NCI-H2081 treated with DMSO at 0.1 percent for 48 hours (cell line): ENCODE results near the gene OR51M1.
"Not testable (repeated sequence)": the region's sequence is repeated elsewhere in the genome, so short reads cannot be mapped to it uniquely, and the experiment has no call there.

Experiments used
- DNase-seq: peaks from one replicate; lab custom pipeline; 2025; lab: John Stamatoyannopoulos, UW

OR51M1 gene, protein sequence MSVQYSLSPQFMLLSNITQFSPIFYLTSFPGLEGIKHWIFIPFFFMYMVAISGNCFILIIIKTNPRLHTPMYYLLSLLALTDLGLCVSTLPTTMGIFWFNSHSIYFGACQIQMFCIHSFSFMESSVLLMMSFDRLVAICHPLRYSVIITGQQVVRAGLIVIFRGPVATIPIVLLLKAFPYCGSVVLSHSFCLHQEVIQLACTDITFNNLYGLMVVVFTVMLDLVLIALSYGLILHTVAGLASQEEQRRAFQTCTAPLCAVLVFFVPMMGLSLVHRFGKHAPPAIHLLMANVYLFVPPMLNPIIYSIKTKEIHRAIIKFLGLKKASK

DNA sequence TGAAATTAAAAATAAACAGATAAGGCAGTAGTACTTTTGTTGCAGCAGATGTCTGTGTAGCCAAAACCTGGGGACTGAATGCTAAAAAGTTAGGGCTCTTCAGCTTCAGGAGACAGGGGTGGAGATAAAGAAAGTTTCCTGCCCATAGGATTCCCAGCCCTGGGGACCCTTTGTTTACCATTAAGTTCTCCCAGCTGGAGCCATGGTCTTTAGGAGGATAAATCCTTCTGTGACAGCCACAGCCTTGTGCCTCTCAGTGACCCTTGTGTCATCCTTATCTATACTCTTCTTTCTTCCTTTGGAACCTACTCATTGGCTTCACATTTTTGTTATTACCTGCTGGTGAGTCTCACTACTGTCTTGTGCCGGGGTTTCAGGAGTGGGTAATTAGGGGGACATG, at the start of gene OR51M1:
Gene OR51M1, plus strand, starts transcription at position 237 of the 400 bp plus-strand sequence. CDS start 5,587 bp downstream, outside the sequence.
- DNase-seq = no peak

DNA sequence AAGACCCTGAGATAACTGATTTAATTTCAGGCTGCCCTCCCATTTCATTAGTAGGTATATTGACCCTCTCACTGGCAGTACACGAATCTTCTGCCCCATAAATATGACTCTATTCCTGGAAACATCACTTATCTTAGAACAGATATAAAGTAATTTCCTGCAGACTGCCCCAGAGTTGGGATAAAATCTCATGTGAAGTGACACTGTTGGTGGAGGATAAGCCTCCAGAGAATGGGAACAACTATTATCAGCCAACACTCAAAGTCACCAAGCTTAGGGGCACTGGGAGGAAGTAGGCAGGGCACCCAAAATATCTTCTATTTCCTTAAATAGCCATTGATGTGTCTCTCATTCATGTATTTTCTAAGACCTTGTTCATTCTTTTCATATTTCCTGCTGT, 48.4 kb upstream of the OR51M1 start:
- DNase-seq = no peak

DNA sequence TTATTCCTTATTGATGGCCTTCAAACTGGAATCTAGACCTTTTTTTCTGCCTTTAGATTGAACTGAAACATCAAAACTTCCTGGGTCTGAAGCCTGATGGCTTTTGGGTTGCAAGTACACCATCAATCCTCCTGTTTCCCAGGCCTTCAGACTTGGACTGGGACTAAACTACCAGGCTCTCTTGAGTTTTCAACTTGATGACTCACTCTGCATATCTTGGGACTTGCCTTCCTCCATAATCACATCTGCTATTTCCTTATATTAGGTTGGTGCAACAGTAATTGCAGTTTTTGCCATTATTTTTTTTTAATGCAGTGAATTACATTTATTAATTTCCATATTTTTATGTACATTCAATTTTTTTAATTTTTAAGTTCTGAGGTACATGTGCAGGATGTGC, 47.3 kb upstream of the OR51M1 start:
- no peak for DNase-seq

DNA sequence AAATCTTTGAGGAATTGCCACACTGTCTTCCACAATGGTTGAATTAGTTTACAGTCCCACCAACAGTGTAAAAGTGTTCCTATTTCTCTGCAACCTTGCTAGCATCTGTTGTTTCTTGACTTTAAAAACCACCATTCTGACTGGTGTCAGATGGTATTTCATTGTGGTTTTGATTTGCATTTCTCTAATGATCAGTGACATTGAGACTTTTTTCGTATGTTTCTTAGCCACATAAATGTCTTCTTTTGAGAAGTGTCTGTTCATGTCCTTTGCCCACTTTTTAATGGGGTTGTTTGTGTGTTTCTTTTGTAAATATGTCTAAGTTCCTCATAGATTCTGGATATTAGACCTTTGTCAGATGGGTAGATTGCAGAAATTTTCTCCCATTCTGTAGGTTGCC, 46.4 kb upstream of the OR51M1 start:
- DNase-seq = not testable (repeated sequence)

DNA sequence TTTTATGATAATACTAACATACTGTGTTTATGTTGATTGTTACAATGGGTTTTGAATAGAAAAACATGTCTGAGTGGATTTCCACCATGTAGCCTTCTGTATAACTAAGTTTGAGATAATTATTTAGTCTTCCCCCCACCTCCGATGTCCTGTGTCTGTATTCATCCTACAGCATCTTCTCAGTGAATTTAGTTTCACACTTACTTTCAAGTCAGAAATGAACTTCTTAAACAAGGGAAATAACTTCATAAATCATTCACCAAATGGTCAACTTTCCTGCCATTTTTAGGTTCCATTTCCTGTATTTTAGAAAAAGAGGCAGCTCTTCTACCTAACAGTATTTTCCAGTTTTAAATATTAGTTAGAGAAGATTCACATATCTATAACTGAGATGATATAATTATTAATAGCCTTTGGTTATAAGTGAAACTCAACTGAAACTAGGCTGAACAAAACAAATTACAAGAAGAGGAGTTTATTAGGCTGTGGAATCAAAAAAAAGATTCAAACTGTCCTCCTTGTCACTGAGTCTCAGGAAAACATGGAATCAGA, 43.8 kb upstream of the OR51M1 start:
- DNase-seq = no peak

DNA sequence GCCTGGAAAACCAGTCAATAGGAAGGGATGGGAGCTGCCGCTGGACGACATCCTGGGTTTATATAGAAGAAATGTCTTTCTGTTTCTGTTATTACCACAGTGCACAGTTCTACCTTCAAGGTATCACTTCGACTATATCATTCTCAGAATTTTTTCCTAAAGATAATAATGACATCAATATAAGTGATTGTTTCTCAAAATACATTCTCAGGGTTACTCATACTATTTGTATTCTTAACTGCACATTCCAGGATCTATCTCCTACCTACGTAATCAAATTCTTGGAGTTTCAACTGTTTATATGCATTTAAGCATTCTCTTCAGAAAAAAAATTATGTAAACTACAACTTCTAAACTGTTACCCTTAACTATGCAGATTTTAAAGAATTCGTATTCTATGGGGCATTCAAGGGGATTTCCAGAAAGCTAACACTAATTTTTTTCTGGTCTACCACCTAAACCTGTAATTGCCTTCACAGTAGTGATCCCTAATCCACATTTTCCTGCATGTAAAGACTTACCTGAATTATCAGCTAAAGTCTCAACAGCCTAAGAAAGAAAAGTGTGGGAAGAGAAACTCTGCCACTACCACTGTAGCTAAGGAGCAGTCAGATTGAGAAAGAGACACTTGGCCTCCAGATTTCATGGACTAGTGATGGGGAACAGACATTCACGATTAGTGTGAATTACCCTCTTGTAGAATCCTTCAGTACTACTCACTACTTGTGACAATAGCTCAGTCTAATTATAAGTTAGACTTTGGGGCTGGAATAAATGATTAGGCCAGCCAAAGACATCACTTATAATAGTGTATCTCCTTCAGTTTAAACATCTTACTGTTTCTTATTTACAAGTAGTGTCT, 39.9 kb upstream of the OR51M1 start, which contains the start of gene OR51B5:
Gene OR51B5, minus strand, starts transcription at position 51 of the 862 bp plus-strand sequence. Its CDS starts 0 bp downstream, at position 51.
- no peak for DNase-seq

DNA sequence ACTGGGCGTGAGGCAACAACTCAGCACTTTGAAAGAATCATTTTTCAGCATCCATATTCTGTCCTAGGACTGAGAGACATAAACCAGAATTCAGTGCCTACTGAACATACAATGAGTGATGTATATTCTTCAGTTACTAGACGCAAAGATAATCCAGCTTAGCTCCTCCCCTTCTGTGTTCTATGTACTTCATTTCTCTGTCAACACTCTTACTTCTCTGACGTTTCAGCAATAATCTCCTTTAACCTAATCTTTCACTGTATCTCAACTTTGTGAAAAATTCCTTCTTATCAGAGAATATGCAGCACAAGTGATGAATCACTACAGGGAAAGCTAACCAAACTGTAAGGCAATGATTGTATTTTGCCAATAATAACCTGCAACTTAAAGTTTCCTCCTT, 37.8 kb upstream of the OR51M1 start:
- DNase-seq = no peak

DNA sequence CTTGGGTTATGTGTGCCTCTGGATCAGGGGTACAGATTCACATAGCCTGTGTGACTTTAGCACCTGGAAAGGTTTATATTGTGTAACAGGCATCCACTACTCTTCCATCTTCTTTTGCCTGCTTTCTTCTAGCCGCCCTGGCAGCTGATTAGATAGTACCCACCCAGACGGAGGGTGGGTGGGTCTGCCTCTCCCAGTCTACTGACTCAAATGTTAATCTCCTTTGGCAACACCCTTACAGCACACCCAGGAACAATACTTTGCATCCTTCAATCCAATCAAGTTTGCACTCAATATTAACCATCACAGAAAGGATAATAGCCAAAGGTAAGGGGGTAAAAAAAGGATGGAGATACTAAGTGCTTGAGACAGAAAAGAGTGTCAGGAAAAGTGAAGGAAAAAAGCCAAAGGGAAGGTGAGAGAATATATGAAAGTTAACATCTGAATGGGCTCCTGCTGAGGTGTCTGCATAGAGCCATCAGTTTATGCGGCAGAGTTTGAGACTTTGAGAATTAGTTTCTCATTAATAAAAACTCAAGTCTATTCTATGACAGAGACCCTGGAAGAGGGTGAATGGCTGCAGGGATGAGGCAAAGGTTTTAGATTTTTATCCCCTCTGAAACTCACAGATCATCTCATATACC, 34.9 kb upstream of the OR51M1 start:
- DNase-seq = no peak

DNA sequence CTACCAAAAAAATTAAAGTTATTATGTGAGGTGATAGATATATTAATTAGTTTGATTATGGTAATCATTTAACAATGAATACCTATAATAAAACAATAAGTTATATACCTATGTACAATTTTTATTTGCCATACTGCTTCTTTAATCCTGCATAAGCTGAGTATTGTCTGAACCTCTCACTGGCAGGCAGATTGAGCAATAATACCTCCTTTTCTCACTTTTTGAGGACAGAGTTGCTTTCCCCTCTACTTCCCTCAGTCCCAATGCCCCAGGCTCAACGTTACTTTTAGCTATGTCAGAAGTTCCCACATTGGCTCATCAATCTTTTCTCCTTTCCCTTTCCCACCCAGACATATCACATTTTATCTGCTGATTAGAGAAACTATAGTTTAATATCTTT, 34.1 kb upstream of the OR51M1 start:
- no peak for DNase-seq

DNA sequence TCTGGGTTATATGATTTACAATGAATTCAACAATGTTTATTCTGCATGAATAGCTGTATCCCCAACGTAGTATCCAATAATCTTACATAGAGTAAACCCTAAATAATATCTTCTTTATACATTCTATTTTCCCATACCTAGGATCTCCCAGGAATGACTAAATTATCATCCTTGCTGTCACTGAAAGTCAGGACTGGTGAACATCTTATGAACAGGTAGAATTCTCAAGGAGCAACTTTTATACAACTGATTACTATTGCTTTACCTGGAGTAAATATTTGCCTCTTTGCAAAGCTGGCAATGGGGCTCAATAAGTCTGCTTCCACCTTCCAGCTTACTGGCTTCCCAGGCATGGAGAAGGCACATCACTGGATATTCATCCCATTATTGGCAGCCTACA, 32.4 kb upstream of the OR51M1 start, which contains the start of gene OR51B6:
Gene OR51B6, plus strand, starts transcription at position 301 of the 400 bp plus-strand sequence. Its CDS starts 0 bp downstream, at position 301.
- DNase-seq = no peak

DNA sequence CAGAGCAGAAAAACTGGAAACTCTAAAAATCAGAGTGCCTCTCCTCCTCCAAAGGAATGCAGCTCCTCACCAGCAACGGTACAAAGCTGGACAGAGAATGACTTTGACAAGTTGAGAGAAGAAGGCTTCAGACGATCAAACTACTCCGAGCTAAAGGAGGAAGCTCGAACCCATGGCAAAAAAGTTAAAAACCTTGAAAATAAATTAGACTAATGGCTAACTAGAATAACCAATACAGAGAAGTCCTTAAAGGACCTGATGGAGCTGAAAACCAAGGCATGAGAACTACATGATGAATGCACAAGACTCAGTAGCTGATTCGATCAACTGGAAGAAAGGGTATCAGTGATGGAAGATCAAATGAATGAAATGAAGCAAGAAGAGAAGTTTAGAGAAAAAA, 27.6 kb upstream of the OR51M1 start:
- not testable (repeated sequence) for DNase-seq

DNA sequence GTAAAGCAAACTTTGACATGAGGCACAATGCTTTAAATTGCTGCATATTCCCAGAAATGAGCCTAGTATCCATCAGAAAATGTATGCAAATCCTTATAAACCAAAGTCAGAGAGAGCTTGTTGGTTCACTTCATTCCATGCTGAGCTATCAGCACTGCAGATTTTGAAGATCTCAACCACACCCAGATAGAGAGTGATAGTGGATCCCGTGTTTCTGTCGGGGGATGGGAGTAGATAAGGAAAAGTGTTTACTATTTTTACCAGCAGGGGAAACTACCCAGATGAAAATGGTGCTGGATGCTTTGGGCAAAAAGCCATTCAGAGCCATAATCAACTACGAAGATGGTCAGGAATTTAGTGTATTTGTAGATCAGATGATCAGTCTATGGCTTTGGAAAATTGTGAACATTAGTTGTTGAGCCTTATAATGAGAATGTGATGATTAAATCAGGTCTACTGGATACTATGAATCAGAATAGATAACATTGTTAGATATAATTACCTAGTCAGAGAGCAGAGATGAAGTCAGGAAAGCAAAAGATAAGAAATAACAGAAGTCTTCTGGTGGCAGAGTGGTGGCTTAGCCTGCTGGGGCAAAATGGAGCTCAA, 21.5 kb upstream of the OR51M1 start:
- no peak for DNase-seq

DNA sequence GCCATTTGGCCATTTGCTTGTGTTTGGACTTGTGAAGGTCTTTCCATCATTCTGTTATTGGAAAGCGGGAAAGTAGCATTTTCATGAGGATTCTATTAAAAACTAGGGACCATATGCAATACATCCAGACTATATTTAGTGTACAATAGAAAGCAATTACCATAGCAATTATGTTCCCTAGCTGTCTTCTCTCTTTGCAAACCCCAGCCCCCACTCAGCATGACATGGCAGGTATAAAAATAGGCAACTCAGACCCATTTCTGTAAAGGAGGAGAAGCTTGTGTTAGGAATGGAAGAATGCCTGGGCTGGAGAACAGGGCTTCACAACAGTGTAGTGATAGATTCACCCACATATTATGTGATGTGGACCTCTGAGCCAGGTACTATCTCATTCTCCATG, 19.9 kb upstream of the OR51M1 start:
- DNase-seq = no peak

DNA sequence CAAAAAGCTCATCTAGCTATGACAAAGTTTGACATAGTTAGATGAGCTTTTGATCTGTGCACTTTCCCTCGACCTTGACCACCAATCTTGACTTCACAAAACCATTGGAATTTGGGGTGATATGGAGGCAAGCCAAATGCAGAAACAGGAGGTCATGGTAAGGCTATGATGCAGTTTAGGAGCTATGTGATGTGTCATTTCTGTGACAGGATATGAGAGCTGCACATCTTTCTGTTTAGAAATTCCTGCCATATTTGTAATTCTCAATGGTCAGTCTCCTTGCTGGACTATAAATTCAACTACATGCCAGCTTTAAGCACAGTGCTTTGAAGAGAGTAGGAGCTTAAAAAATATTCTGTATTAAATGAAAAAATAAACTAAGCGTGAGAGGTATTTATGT, 19.4 kb upstream of the OR51M1 start:
- DNase-seq = no peak

DNA sequence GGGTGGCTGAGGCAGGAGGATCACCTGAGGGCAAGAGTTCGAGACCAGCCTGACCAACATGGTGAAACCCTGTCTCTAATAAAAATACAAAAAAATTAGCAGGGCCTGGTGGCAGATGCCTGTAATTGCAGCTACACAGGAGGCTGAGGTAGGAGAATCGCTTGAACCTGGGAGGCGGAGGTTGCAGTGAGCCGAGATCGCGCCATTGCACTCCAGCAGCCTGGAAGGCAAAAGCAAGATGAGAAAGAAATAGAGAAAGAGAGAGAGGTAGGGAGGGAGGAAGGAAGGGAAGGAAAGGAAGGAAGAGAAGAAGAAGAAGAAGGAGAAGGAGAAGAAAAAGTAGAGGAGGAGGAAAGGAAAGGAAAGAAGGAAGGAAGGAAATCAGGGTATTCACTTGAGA, 17.2 kb upstream of the OR51M1 start:
- not testable (repeated sequence) for DNase-seq

DNA sequence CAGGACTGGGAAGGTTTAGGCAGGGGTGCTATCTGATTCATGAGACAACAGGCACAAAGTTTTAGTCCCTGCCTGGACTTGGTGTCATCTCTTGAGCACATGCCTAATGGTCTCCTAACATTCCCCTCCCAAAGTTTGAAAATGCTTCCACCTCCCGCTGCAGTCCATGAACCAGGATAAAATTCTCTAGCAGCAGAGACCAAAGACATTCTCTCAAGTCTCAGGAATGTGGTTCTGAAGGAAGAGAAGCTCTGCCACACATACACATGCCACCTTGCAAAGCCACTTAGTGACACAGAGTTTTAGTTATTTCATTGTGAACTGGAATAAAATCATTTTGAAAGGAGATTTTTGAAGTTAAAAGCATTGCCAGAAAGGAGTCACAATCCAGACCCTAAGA, 16.8 kb upstream of the OR51M1 start:
- no peak for DNase-seq

DNA sequence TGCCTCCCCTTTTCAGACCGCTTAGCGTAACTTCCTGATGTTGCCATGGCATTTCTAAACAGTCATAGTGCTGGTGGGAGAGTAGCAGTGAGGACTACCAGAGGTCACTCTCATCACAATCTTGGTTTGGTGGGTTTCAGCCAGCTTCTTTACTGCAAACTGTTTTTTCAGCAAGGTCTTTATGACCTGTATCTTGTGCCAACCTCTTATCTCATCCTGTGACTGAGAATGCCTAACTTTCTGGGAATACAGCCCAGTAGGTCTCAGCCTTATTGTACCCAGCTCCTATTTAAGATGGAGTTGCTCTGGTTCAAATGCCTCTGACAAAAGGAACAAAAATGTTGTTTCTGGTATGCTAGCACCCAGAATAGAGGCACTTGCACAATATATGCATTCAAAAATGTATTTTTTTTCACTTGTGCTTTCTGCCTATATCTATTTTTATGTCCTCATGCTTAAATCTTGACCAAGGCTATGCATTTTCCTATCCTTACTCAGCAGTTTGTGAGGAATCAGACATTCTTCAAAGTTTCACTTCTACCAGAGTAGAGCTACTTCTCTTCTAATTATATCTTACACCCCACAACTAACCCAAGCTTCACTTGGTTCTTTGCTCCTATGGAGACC, 16.1 kb upstream of the OR51M1 start:
- no peak for DNase-seq

DNA sequence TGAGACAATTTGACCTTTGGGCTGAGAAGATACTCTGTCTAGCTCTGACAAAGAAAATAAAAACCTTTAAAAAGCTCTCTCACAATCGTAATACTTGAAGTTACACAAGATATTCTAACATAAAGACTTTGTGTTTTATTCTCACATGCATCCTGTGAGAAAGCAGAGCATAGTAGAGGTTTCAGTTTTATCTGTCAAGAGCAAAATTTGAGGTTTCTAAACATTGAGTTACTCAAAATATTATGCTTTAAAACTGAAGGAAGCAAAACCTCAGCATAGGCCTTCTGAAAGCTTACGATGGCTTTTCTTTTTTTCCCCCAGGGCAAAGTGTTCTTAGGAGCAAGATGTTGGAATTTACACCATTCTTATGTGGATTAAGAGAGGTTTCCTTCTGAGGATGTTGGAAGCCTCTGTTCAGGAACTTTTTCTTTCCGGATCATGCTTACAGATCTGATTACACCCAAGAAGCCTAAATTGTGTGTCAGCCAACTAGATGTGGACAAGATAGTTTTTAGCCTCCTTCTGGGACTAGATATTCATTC, 15.0 kb upstream of the OR51M1 start:
- DNase-seq = no peak

DNA sequence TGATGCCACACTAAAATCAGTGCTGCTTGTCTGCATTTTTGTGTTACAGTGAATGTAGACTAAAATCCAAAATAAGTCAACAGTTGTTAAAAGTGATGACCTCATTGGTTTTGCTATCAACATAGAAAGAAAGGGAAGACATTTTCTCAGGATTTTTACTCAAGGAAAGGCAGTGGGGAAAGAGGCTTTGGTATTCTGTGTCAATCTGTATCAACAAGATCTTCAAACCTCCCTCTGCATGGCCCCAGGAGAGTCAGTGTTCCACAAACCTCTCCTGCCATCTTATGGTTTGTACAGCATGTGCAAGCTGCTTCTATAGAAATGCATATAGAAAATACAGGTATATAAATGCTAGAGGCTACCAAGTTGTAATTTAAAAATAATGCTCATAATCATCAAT, 13.8 kb upstream of the OR51M1 start:
- no peak for DNase-seq

DNA sequence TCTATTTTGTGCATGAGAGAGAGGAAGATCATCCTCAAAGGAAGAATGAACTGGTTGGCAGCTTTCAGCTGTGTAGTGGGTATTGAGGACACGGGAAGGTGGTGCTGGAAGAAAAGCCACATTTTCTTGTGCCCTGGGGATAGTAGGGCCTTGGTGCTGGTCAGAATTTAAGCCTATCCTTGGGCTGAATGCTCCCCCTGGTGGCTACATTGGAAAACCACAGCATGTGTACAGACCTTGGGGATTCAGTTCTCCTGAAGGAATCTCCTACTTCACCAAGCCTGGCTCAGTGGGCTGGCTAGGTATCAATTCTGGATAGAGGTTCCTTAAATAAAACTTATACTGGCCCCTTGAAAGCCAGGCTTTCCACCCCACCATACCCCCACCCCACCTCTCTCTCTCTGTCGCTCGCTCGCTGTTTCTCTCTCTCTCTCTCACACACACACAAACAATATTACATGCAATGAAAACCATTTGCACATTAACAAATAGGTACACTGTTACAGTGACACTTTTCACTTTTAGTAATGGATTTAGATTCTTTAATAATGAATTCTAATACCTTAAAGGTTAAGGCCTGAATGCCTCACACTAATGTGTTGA, 2.8 kb upstream of the OR51M1 start:
- DNase-seq = no peak

DNA sequence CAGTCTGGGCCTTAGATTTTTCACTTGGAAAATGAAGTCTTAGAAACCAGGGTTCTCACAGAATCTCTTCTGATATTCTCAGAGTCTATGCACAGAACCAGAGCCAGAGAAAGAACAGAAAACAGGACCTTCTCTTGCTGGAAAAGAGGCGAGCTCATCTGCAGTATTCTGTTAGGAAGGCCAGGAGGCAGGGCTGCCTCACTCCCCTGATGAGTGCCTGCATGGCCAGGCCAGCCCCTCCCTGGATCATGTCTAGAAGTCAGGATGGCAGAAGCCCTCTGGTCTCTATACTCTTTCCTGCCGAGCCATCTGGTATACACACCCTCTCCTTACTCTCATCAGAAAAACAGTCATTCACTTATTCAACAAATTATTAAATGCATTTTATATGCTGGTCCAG, 723 bp downstream of the OR51M1 start:
- DNase-seq = no peak
